UCSD-AML1 (cell line): ENCODE results near the gene MCF2L2.
"Not testable (repeated sequence)": the region's sequence is repeated elsewhere in the genome, so short reads cannot be mapped to it uniquely, and the experiment has no call there.

Experiments used
- DNase-seq: peaks from one replicate; lab custom pipeline; 2025; ENCODE audit not compliant: unreplicated experiment; lab: John Stamatoyannopoulos, UW

Gene MCF2L2

DNA sequence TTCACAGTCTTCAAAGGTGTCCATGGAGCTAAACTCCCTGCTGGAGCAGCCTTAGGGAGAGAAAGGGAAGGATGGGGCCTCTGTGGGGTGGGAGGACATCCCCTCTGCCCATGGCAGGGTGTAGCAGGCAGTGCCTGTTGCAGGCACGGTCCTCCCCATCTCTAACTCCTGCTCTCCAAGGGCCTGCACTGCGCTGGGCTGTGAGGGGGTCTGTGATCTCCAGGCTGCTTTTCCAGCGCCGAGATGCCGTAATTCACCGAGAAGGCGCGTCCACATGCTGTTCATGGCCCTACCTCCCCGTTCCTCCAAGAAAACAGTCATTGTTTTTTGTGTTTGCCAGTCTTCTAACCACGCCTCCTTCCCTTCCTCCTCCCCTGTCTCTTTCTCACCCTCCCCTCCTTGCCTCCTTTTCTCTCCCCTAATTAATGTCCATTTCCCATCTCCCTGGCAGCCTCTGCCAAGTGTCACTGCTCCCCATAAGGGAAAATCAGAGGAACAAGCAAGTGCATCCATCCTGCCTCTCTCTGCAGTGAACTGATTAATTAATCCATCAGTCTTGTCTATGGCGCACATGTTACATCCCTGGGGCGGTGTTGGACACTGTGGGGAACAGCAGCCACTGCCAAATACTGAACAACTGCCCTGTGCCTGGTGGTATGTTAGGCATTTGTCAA is 248.2 kb downstream of the MCF2L2 start:
- DNase-seq: no peak

- not testable (repeated sequence) for DNase-seq
These were observed 248.9 kb downstream of the MCF2L2 start for GRCh38 chr3:183179550-183179908.

DNA sequence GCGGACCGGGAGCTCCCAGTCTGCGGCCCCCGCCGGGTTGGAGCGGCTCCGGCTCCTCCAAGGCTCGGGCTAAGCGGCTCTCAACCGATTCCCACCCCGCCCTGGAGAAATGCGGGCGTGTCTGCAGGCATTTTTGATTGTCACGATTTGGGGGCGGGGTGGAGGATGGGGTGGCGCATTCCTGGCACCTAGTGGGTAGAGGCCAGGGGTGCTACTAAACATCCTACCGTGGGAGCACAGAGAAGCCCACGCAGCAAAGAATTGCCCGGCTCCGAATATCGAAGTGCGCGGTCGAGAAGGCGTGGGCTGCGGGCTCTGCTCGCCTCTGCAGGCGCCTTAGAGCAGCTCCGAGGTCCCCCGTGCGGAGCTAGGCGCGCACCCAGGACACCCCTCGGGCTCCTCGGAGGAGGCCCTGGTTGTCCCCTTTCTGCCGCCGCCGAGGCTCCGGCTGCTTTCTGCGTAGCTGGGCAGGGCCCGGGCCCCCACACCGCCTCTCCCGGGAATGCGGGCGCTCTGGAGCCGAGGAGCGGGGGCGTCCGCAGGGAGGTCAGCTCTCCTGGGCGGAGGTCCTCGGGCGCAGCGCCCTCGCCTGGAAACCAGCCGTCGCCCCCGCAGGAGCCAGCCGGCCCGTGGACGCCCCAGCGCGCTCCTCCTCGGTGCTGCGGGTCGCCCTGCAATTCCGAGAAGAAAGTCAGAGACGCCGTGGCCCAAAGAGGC is 249.4 kb downstream of the MCF2L2 start:
- DNase-seq: peak; percentile 38

- no peak for DNase-seq
These were observed 249.9 kb downstream of the MCF2L2 start for GRCh38 chr3:183178512-183178832.

GRCh38 chr3:183172051-183172639 is 256.3 kb downstream of the MCF2L2 start:
- no peak for DNase-seq

- not testable (repeated sequence) for DNase-seq
These were observed 260.4 kb downstream of the MCF2L2 start for GRCh38 chr3:183167975-183168374.

DNA sequence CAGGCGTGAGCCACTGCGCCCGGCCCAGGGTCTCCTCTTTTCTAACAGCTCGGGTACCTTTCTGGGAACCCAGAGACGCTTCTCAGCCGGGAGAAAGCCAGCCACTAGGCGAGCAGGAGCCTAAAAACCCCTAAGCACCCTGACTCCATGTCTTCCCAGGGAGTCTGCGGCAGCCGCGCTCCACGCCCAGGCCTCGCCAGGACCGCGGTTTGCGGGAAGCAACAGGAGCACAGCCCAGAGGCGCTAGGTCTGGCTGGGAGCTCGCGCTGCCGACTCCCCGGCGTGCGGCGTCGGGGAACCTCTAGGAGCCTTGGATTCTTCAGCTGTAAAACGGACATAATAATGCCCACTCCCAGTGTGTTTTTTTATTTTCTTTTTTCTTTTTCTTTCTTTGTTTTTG is 264.9 kb downstream of the MCF2L2 start:
- no peak for DNase-seq

GRCh38 chr3:183161552-183162336 is 266.7 kb downstream of the MCF2L2 start:
- DNase-seq: no peak

DNA sequence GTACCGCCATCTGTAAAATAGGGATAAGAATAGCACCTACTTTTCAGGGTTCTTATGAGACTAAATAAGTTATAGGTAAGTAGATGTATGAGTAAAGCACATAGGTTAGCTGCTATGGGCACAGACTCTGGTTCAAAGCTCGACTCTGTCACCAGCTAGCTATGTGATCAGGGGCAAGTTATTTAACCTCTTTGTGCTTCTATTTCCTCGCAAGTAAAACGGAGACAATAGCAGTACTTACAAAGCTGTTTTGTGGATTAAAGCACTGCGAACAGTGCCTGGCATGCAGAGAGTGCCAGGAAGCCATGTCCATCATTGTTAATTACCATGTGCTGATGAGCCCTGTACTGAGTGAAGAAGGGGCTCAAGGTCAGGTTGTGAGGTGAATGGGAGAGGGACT is 267.8 kb downstream of the MCF2L2 start:
- no peak for DNase-seq

GRCh38 chr3:183159333-183159732 is 269.1 kb downstream of the MCF2L2 start:
- DNase-seq: no peak

DNA sequence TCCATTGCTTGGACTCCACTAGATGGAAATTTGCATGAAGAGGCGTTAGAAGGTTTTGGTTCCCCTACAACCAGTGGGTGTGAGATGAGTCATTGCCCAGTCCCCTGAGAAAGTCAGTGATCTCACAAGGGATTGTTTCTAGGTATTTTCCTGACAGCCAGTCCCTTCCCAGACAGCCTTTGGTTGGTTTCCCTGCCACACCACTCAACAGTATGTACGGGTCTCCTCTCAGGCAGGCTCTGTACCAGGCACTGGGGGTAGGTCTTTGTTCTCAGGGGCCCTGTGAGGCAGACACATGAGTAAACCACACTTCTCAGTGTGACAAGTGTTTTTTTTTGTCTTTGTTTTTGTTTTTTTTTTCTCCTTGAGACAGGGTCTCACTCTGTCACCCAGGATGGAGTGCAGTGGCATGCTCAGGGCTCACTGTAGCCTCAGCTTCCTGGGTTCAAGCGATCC is 269.8 kb downstream of the MCF2L2 start:
- no peak for DNase-seq

- DNase-seq: no peak
These were observed 270.3 kb downstream of the MCF2L2 start for GRCh38 chr3:183158113-183158512.

GRCh38 chr3:183156266-183156665 is 272.2 kb downstream of the MCF2L2 start:
- no peak for DNase-seq

- no peak for DNase-seq
These were observed 272.9 kb downstream of the MCF2L2 start for GRCh38 chr3:183155499-183155898.

DNA sequence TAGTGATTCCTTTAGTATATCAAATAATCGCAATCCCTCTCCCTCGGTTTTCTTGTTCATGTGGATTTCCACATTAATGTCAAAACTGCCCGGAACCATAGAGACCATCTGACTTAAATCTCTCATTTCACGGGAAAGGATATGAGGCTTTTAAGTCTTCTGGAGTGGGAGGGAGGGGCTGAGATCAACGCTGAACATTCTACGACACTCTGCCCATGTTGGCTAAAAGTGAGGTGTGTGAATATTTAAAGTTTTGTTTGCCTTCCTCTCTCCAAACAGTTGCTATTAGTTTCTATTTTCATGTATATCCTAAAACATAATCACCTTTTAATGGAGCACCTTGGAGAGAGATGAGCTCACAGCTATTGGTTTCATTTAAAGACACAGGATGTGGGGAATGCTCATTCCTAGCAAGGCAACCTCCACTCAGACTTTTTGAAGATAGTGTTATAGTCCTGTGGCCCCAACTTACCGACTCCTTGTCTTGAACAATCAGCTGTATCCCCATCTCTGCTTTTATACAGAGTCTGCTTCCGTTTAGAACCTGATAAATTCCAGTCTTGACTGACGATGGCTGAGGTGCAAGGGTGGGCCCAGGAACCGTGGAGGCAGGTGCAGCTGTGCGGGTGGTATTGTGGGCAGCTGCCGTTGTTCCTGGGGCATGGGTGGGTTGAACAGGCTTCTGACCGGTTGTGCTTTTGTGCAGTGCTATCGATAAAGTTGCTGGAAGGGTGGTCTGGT is 275.0 kb downstream of the MCF2L2 start:
- DNase-seq: no peak

- no peak for DNase-seq
These were observed 276.5 kb downstream of the MCF2L2 start for GRCh38 chr3:183151821-183152351.

DNA sequence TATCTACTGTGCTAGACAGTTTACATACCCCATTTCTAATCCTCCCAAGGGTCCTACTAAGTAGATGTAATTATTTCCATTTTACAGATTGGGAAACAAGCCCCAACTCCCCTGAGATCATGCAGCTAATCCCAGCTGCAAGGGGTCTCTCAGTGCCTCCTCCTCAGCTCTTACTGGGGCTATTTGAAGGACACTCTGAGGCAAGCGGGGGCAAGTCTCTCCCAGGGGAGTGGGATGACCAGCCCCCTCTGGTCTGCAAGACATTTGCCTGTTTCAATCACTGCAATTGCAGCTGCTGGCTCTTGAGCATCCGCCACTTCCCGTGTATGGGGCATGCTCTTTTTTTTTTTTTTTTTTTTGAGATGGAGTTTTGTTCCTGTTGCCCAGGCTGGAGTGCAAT is 277.3 kb downstream of the MCF2L2 start:
- no peak for DNase-seq

GRCh38 chr3:183149915-183150750 is 278.3 kb downstream of the MCF2L2 start:
- no peak for DNase-seq

GRCh38 chr3:183148056-183148455 is 280.4 kb downstream of the MCF2L2 start:
- no peak for DNase-seq

DNA sequence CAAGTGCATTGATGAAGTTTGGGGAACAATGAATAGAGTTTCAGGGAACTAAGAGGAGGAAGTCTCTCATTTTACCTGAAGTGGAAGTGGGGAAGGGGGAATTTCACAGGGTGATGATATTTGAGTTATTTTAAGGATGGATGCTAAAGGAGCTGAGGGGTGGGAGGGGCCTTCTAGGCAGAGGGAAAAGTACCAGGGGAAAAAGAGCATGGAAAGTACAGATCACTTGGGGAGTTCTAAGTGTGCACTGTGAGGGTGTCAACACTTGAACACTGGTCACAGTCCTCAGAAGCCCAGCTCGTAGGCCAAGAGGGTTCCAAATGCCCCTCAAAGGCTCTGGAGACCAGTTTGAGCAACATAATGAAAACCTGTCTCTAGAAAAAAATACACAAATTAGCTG is 284.1 kb downstream of the MCF2L2 start:
- DNase-seq: no peak
